HuH-7 (cell line): ENCODE results near the gene ENTREP3.

Source experiments
- DNase-seq: peaks from one replicate; pipeline ENCODE4 v3.0.0; 2011; ENCODE audit warnings: low spot score

Gene ENTREP3

GRCh38 chr1:155198547-155198906 lies 56.8 kb downstream of the ENTREP3 start:
- no peak for DNase-seq

GRCh38 chr1:155197901-155198546 lies 57.3 kb downstream of the ENTREP3 start:
- no peak for DNase-seq
